ENCODE measurements around the gene RASSF1. TPM values are rescaled to one million over a fixed set of nuclear protein-coding genes. Genes with fewer than 3 reads are reported as not detected.

Gene RASSF1
- total and polyA plus RNA-seq, 2 of the 13 experiments (the other 11 are each of a cell fraction or from before 2014, with no cell fraction given) = 10.2 to 27.5 TPM

DNA sequence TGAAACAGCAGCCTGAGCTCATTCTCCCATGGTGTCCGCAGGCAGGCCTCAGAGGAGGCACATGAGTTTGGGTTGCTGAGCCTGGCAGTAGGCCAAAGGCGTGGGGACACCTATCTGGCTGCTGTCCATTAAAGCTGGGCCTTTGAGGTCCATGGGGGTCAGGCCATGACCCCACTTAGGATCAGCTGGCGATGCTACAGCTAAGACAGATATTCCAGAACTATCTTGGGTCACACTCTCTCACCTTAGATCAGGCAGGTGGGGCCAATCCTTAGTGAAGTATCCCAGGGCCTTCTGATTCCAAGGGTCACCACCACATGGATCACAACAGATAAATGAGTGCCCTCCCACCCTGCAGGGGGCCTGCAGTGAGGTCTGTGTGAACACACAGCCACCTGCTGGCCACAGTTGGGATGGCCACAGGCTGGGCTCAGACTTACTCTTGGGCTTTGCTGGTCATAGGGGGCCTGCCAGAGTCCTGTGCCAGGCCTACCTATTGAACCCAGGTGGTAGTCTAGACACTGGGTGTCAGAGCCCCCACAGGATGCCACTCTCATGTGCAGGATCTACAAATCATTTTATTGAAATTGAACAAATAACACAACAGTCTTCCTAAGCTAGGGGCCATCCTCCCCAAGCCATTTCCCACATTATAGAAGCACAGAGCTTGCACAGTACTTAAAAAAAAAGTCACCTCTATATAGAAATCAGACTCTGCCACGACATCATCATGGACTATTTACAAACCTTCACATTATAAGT, 16.1 kb downstream of the RASSF1 start (continued):
- peak; percentile 60; the same call in 1 of the 2 replicates for TF ChIP-seq ZNF143 (CRISPR knock-in tag; IDR thresholded peaks at IDR 0.05)
- peak; percentile 99 for TF ChIP-seq CTCF (CRISPR knock-in tag; IDR thresholded peaks at IDR 0.05)
- TF ChIP-seq, protein P1, sequence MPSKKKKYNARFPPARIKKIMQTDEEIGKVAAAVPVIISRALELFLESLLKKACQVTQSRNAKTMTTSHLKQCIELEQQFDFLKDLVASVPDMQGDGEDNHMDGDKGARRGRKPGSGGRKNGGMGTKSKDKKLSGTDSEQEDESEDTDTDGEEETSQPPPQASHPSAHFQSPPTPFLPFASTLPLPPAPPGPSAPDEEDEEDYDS (CRISPR knock-in tag; IDR thresholded peaks at IDR 0.05) = peak; percentile 18; the same call in 1 of the 2 replicates
- no peak for TF ChIP-seq HDAC1 (CRISPR knock-in tag; IDR thresholded peaks at IDR 0.05)
- TF ChIP-seq ZBTB37 (CRISPR knock-in tag; IDR thresholded peaks at IDR 0.05) = no peak
- peak; percentile 64; the same call in 1 of the 2 replicates for TF ChIP-seq ZSCAN31 (CRISPR knock-in tag; IDR thresholded peaks at IDR 0.05; ENCODE audit: low read depth)
- TF ChIP-seq ZBTB21 (CRISPR knock-in tag; IDR thresholded peaks at IDR 0.05) = no peak
- TF ChIP-seq KDM5B (CRISPR knock-in tag; IDR thresholded peaks at IDR 0.05; ENCODE audit: borderline replicate concordance) = peak; percentile 57; the same call in 1 of the 2 replicates
- TF ChIP-seq TEAD3 (CRISPR knock-in tag; optimal IDR thresholded peaks at IDR 0.05; ENCODE audit: borderline replicate concordance) = peak; percentile 54
- no peak for TF ChIP-seq KLF9 (CRISPR knock-in tag; IDR thresholded peaks at IDR 0.05; ENCODE audit: low read depth)
- peak; percentile 60; the same call in 1 of the 2 replicates for TF ChIP-seq ZSCAN29 (CRISPR knock-in tag; conservative IDR thresholded peaks at IDR 0.05)
- TF ChIP-seq TOE1 (CRISPR knock-in tag; IDR thresholded peaks at IDR 0.05) = 0 out of 2 replicates have a peak, but pooled peaks have one; percentile 50
- TF ChIP-seq, protein P2, sequence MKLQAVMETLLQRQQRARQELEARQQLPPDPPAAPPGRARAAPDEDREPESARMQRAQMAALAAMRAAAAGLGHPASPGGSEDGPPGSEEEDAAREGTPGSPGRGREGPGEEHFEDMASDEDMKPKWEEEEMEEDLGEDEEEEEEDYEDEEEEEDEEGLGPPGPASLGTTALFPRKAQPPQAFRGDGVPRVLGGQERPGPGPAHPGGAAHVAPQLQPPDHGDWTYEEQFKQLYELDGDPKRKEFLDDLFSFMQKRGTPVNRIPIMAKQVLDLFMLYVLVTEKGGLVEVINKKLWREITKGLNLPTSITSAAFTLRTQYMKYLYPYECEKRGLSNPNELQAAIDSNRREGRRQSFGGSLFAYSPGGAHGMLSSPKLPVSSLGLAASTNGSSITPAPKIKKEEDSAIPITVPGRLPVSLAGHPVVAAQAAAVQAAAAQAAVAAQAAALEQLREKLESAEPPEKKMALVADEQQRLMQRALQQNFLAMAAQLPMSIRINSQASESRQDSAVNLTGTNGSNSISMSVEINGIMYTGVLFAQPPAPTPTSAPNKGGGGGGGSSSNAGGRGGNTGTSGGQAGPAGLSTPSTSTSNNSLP (IDR thresholded peaks at IDR 0.05; ENCODE audit: low read depth, low read length) = peak; percentile 65; the same call in 1 of the 2 replicates
- TF ChIP-seq ZNF773 (CRISPR knock-in tag; IDR thresholded peaks at IDR 0.05; ENCODE audit: borderline replicate concordance) = no peak
- peak; percentile 65; the same call in 1 of the 2 replicates for TF ChIP-seq MAZ (IDR thresholded peaks at IDR 0.05; ENCODE audit: borderline replicate concordance, low read depth, low read length)
- peak; percentile 70; the same call in 1 of the 2 replicates for TF ChIP-seq MAZ (CRISPR knock-in tag; IDR thresholded peaks at IDR 0.05; ENCODE audit: low read depth)
- peak; percentile 88 for TF ChIP-seq ZBTB7A (CRISPR knock-in tag; IDR thresholded peaks at IDR 0.05)
- no peak for TF ChIP-seq ZNF776 (CRISPR knock-in tag; IDR thresholded peaks at IDR 0.05)
- TF ChIP-seq STAG1 (CRISPR knock-in tag; IDR thresholded peaks at IDR 0.05) = peak; percentile 95
- TF ChIP-seq SSRP1 (CRISPR knock-in tag; IDR thresholded peaks at IDR 0.05) = 0 out of 2 replicates have a peak, but pooled peaks have one; percentile 17
- TF ChIP-seq, protein P3, sequence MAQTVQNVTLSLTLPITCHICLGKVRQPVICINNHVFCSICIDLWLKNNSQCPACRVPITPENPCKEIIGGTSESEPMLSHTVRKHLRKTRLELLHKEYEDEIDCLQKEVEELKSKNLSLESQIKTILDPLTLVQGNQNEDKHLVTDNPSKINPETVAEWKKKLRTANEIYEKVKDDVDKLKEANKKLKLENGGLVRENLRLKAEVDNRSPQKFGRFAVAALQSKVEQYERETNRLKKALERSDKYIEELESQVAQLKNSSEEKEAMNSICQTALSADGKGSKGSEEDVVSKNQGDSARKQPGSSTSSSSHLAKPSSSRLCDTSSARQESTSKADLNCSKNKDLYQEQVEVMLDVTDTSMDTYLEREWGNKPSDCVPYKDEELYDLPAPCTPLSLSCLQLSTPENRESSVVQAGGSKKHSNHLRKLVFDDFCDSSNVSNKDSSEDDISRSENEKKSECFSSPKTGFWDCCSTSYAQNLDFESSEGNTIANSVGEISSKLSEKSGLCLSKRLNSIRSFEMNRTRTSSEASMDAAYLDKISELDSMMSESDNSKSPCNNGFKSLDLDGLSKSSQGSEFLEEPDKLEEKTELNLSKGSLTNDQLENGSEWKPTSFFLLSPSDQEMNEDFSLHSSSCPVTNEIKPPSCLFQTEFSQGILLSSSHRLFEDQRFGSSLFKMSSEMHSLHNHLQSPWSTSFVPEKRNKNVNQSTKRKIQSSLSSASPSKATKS (CRISPR knock-in tag; IDR thresholded peaks at IDR 0.05) = no peak
- peak; percentile 48; the same call in 1 of the 2 replicates for TF ChIP-seq HDAC2 (CRISPR knock-in tag; IDR thresholded peaks at IDR 0.05)
- no peak for TF ChIP-seq FOXK2 (IDR thresholded peaks at IDR 0.05)
- TF ChIP-seq KAT8 (CRISPR knock-in tag; IDR thresholded peaks at IDR 0.05) = peak; percentile 61
